Testis (tissue), 2 donors: Measurements from ENCODE around the gene RPAP2.

Experiments used
- POLR2A ChIP-seq: fragments of 450-650 bp; IDR thresholded peaks from one replicate; pipeline ENCODE4 v1.6.1; 2017; ENCODE audit warnings: antibody characterized with exemption, mild to moderate bottlenecking, moderate library complexity
- TF ChIP-seq, protein P1 (sequence below), 3 experiments: fragments of 450-650 bp in 2 of 3; fragments of 200-600 bp in 1 of 3; sonication (generic) in 1 of 3; IDR thresholded peaks; one replicate each; pipeline ENCODE4 v1.5.1; 2016 to 2019; ENCODE audit warnings: antibody characterized with exemption in 3 of 3, mild to moderate bottlenecking in 2 of 3, moderate library complexity in 1 of 3

- TF ChIP-seq, protein P1, sequence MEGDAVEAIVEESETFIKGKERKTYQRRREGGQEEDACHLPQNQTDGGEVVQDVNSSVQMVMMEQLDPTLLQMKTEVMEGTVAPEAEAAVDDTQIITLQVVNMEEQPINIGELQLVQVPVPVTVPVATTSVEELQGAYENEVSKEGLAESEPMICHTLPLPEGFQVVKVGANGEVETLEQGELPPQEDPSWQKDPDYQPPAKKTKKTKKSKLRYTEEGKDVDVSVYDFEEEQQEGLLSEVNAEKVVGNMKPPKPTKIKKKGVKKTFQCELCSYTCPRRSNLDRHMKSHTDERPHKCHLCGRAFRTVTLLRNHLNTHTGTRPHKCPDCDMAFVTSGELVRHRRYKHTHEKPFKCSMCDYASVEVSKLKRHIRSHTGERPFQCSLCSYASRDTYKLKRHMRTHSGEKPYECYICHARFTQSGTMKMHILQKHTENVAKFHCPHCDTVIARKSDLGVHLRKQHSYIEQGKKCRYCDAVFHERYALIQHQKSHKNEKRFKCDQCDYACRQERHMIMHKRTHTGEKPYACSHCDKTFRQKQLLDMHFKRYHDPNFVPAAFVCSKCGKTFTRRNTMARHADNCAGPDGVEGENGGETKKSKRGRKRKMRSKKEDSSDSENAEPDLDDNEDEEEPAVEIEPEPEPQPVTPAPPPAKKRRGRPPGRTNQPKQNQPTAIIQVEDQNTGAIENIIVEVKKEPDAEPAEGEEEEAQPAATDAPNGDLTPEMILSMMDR (IDR thresholded peaks at IDR 0.05) = no peak
- no peak for TF ChIP-seq POLR2A
These were observed 67.2 kb downstream of the RPAP2 start for GRCh38 chr1:92366040-92366395.
